ENCODE measurements around the gene SLC39A11.

The SLC39A11 gene

DNA sequence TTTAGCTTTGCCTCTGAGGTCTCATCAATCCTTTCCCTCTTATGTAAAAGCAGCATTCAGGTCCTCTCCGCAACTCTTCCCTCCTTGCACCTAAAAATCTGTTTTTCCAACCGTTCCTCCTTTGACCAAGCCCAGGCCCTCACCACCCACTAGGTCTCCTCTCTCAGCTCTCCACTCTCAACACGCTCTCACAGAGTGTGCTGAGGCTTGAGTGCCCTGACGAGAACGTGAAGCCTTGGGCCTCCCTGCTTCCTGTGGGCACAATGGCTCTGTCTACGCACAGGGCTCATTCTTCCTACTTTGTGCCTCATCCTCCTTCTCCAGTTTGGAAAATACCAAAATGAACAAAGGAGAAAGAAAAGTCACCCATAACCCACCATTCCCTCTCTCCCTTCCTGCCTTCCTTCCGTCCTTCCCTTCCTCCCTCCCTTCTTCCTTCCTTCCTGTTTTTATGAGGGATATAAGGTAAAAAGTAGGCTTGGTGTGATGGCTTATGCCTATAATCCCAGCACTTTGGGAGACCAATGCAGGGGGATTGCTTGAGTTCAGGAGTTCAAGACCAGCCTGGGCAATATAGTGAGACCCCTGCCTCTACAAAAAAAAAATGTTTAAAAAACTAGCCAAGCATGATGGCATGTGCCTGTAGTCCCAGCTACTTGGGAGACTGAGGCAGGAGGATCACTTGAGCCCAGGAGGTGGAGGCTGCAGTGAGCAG, 31.3 kb upstream of the SLC39A11 start:
- TF ChIP-seq, protein P1, sequence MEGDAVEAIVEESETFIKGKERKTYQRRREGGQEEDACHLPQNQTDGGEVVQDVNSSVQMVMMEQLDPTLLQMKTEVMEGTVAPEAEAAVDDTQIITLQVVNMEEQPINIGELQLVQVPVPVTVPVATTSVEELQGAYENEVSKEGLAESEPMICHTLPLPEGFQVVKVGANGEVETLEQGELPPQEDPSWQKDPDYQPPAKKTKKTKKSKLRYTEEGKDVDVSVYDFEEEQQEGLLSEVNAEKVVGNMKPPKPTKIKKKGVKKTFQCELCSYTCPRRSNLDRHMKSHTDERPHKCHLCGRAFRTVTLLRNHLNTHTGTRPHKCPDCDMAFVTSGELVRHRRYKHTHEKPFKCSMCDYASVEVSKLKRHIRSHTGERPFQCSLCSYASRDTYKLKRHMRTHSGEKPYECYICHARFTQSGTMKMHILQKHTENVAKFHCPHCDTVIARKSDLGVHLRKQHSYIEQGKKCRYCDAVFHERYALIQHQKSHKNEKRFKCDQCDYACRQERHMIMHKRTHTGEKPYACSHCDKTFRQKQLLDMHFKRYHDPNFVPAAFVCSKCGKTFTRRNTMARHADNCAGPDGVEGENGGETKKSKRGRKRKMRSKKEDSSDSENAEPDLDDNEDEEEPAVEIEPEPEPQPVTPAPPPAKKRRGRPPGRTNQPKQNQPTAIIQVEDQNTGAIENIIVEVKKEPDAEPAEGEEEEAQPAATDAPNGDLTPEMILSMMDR (IDR thresholded peaks at IDR 0.05), result no peak
- DNase-seq (ENCODE audit: low spot score), result no peak
- no peak overlapping the region for H3K27ac ChIP-seq
- H3K4me3 ChIP-seq, result no peak overlapping the region

DNA sequence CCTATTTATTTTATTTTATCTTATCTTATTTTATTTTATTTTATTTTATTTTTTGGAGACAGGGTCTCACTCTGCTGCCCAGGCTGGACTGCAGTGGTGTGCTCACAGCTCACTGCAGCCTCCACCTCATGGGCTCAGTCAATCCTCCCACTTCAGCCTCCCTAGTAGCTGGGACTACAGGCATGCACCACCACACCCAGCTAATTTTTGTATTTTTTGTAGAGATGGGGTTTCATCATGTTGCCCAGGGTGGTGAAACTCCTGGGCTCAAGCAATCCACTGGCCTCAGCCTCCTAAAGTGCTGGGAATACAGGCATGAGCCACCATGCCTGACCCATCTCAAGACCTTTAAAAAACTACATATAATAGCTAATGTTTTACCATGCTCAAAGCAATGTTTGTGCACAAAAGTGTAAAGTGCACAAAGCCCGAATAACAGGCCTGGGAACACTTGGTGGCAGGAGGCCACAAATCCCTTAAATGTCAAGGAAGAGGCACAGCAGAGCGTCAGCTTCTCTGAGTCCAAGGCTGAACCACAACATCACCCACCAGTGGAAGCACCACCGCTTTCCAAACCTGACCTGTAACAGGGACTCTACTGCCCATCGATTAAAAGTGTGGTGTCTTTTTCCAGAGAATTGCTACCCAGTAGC, 30.6 kb upstream of the SLC39A11 start:
- TF ChIP-seq, protein P1 (IDR thresholded peaks at IDR 0.05), result no peak
- H3K4me3 ChIP-seq, result no peak overlapping the region
- no peak for DNase-seq (ENCODE audit: low spot score)
- H3K27ac ChIP-seq, result no peak overlapping the region

DNA sequence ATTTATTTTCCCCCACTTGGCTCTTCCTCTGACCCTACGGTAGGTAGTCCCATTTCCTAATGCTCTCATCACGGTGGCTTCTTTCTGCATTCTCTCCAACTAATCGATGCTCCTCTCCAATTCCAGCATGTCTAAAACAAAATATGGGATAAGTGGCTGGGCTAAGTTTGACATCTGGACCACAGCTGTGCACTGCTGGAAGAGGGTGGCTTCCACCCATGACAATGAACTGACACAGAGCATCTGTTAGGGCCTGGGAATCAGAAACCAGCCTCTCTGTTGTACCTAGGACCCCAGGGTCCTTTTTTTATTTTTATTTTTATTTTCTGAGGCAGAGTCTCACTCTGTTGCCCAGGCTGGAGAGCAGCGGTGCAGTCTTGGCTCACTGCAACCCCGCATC, 29.0 kb upstream of the SLC39A11 start:
- Histone ChIP-seq H3K4me3 (no peak overlapping the region), H3K27ac (no peak overlapping the region)
- TF ChIP-seq, protein P1 (IDR thresholded peaks at IDR 0.05), result no peak
- no peak for DNase-seq (ENCODE audit: low spot score)

DNA sequence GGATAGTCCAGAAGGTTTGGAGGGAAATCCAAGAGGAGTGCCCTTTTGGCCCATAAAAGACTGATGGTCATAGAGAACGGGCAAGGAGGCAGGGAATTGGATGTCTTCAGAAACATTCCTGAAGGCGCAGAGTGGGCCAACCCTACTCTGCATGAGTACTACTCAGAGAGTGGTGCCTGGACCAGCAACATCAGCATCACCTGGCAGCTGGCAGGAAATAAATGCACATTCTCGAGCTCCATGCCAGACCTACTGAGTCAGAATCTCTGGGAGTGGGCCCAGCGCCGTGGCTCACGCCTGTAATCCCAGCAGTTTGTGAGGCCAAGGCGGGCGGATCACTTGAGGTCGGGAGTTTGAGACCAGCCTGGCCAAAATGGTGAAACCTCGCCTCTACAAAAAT, 27.1 kb upstream of the SLC39A11 start:
- no peak overlapping the region for H3K4me3 ChIP-seq
- TF ChIP-seq, protein P1 (IDR thresholded peaks at IDR 0.05), result no peak
- no peak overlapping the region for H3K27ac ChIP-seq
- DNase-seq (ENCODE audit: low spot score), result no peak

DNA sequence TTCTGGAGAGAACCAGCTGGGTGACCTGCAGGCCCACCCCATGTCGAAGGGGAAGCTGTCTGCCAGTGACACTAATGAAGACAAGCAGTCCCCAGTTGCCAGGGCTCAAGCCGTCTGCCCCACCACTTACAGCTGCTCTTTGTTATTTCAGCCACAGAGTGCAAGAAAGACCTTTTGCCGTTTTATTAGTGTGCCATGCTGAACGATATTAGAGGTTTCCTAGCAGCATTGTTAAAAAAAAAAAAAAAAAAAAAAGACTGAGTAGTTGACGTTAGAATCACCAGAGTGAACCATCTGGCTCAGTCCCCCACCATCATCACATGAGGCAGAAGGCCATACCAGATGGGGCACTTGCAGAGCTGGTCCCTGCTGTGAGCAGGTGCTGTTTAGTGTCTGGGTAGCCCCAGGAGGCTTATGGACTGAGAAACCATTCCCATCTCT, 26.5 kb upstream of the SLC39A11 start:
- TF ChIP-seq, protein P1 (IDR thresholded peaks at IDR 0.05), result no peak
- no peak overlapping the region for H3K27ac ChIP-seq
- no peak for DNase-seq (ENCODE audit: low spot score)
- H3K4me3 ChIP-seq, result no peak overlapping the region

DNA sequence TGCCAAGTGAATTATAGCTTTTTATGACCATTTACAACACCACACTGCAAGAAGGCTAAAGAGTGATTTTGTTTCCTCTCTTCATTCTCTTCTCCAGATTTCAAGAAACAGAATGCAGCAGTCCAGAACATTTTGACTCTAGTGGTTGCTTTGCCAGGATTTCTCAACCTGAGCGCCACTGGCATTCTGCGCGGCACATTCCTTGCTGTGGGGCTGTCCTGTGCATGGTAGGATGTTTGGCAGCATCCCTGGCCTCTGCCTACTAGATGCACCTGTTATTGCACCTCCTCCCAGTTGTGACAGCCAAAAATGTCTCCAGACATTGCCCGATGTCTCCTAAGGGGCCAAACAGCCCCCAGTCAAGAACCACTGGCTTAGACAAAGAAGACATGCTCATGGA, 25.7 kb upstream of the SLC39A11 start:
- Histone ChIP-seq H3K27ac (no peak overlapping the region), H3K4me3 (no peak overlapping the region)
- DNase-seq (ENCODE audit: low spot score), result no peak
- TF ChIP-seq, protein P1 (IDR thresholded peaks at IDR 0.05), result no peak

DNA sequence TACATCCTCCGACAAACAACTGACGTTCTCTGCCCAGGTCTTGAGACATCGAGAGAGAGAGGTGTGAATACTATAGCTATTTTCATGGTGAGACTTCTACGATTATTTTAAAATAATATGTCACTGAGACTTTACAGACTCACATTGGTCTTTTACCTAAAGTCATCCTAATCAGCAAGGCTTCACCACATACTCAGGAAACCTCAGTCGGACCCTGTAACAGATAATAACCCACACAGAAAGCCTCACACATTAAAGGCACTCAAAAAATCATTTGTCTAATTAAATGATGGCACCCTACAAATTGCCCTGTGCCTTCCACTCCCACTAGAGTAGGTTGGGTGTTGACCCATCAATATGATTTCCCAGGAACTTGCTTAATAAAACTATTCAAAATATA, 19.8 kb upstream of the SLC39A11 start:
- TF ChIP-seq, protein P1 (IDR thresholded peaks at IDR 0.05), result no peak
- Histone ChIP-seq H3K4me3 (no peak overlapping the region), H3K27ac (no peak overlapping the region)
- DNase-seq (ENCODE audit: low spot score), result no peak

Data from coronary artery (tissue), 2 donors.